ENCODE measurements around the gene NUP93.

- no peak for TF ChIP-seq CTCF (IDR thresholded peaks at IDR 0.05; ENCODE audit: low read length)
- no peak for TF ChIP-seq EZH2 (optimal IDR thresholded peaks at IDR 0.05; ENCODE audit: low read depth, low read length)
Observed at GRCh38 chr16:56835320-56835719, 105.4 kb downstream of the NUP93 start.

All from MM.1S (cell line).